ENCODE data around the gene MITD1. TPM values are rescaled to one million over a fixed set of nuclear protein-coding genes. Genes with fewer than 3 reads are reported as not detected.

MITD1 gene
- 43.5 and 46.0 TPM in 2 replicates for total RNA-seq

- H3K4me3 ChIP-seq (ENCODE audit: low read depth, low read length): peak within 1 kb of the TSS; percentile 89
- H3K27me3 ChIP-seq (ENCODE audit: control insufficient read depth, insufficient read depth, low read length): no peaks in the 10 kb centered on the region
- no peaks in the 10 kb centered on the region for H3K36me3 ChIP-seq (ENCODE audit: control insufficient read depth, insufficient read depth, low read length)
- DNase-seq (ENCODE audit: low read depth): peak; percentile 80
- TF ChIP-seq CTCF (IDR thresholded peaks at IDR 0.05; ENCODE audit: insufficient read depth, low read length, poor library complexity, severe bottlenecking): no peak
Measured at GRCh38 chr2:99180755-99181623, at the start of gene MITD1, which contains the start of gene MRPL30. Gene MITD1, minus strand, starts transcription at chr2:99181058. Its CDS starts 77 bp downstream, at chr2:99180981. Gene MRPL30, plus strand, starts transcription at chr2:99181184. Its CDS starts 5,020 bp downstream, at chr2:99186204.

GRCh38 chr2:99217929-99218501 lies 37.2 kb upstream of the MITD1 start:
- TF ChIP-seq CTCF (IDR thresholded peaks at IDR 0.05; ENCODE audit: insufficient read depth, low read length, poor library complexity, severe bottlenecking): no peak
- H3K36me3 ChIP-seq (ENCODE audit: control insufficient read depth, insufficient read depth, low read length): no peaks in the 10 kb centered on the region
- DNase-seq (ENCODE audit: low read depth): no peak
- no peaks in the 10 kb centered on the region for H3K27me3 ChIP-seq (ENCODE audit: control insufficient read depth, insufficient read depth, low read length)
- no peak overlapping the region for H3K4me3 ChIP-seq (ENCODE audit: low read depth, low read length)

DNA sequence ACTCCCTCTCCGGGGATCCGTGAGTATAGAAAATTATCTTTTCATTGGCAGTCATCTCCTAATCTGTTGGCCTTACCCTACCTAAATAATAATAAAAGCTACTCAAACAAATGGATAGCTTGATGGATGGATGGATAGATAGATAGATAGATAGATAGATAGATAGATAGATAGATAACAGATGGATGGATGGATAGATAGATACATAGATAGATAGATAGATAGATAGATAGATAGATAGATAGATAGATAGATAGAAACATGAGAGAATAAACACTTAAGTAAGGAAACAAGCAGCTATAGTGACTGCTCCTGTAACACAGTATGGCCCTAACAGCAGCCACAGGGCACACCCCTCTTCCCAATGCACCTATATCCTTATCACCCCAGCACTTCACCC lies 35.2 kb upstream of the MITD1 start:
- no peak for TF ChIP-seq CTCF (IDR thresholded peaks at IDR 0.05; ENCODE audit: insufficient read depth, low read length, poor library complexity, severe bottlenecking)
- H3K36me3 ChIP-seq (ENCODE audit: control insufficient read depth, insufficient read depth, low read length): no peaks in the 10 kb centered on the region
- no peak overlapping the region for H3K4me3 ChIP-seq (ENCODE audit: low read depth, low read length)
- H3K27me3 ChIP-seq (ENCODE audit: control insufficient read depth, insufficient read depth, low read length): no peaks in the 10 kb centered on the region
- DNase-seq (ENCODE audit: low read depth): no peak

DNA sequence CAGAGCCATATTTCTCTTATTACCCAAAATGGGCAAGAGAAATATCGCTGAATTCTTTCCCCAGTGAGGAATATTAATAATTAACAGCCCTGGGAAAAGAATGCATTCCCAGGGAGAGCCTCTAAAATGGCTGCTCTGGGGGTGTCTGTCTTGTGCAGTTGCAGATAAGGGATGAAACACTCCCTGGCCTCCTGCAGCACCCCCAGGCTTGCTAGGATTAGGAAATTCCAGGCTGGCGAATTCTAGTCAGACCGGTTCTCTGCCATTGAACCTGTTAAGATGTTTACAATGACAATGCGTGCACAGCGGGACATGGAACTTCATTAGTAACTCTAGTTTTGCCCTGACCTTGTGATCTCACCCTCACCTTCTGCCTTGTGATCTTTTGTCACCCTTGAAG lies 24.6 kb upstream of the MITD1 start:
- no peak for TF ChIP-seq CTCF (IDR thresholded peaks at IDR 0.05; ENCODE audit: insufficient read depth, low read length, poor library complexity, severe bottlenecking)
- Histone ChIP-seq H3K27me3 (ENCODE audit: control insufficient read depth, insufficient read depth, low read length) (no peaks in the 10 kb centered on the region), H3K36me3 (ENCODE audit: control insufficient read depth, insufficient read depth, low read length) (peaks cover 2% of the 10 kb centered on the region), H3K4me3 (ENCODE audit: low read depth, low read length) (no peak overlapping the region)
- DNase-seq (ENCODE audit: low read depth): no peak

GRCh38 chr2:99201959-99202678 lies 21.3 kb upstream of the MITD1 start:
- Histone ChIP-seq H3K27me3 (ENCODE audit: control insufficient read depth, insufficient read depth, low read length) (no peaks in the 10 kb centered on the region), H3K36me3 (ENCODE audit: control insufficient read depth, insufficient read depth, low read length) (peaks cover 2% of the 10 kb centered on the region)
- no peak for DNase-seq (ENCODE audit: low read depth)

More at GRCh38 chr2:99201959-99202678, 21.3 kb upstream of the MITD1 start:
- peak; percentile 7 for TF ChIP-seq CTCF (IDR thresholded peaks at IDR 0.05; ENCODE audit: insufficient read depth, low read length, poor library complexity, severe bottlenecking)
- no peak overlapping the region for H3K4me3 ChIP-seq (ENCODE audit: low read depth, low read length)

All from kidney epithelial cell (primary cell).